ENCODE data around the gene NR2F6. TPM values are rescaled to one million over a fixed set of nuclear protein-coding genes. Genes with fewer than 3 reads are reported as not detected.
A peak's percentile ranks its signal among the peaks of the same experiment; 100 is the strongest.

NR2F6 gene
- total RNA-seq, 2 experiments from 2014 or later: 4.1 to 4.3 TPM

DNA sequence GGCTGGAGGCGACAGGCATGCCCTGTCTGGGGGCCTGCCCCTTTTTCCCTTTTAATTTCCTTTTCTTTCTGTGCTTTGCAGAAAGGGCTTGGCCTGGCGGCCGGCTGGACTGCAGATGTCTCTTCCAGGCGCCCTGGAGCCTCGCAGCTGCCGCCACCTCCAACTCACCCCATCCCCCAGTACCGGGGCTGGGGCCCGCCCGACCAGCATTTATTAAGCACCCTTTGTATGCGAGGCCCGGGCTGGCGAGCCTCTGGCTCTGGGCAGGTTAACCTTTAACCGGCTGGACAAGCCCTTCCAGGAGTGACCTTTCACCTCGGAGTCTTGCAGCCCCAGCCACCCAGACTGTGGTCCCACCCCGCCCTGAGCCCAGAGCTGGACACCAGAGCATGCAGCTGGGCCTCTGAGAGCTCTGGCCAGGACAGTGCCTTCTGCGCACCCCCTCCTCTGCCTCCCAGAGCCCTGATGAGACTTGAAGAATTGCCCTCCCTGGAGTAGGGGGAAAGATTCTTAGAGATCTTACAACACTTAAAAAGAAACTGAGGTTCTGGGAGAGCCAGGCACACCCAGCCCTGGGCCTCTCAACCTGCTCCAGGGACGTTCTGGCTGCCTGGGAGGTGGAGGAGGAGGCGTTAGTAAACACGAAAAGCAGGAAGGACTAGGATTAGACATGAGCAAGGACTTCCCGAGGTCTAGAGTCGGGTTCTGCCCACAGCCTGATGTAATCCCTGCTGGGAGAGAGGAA, 1.1 kb upstream of the NR2F6 start:
- Mint-ChIP-seq H3K4me1 (ENCODE audit: low read depth) (peaks cover 9% of the 10 kb centered on the region), H3K9me3 (ENCODE audit: insufficient read depth) (no peaks in the 10 kb centered on the region), H3K36me3 (ENCODE audit: low read depth) (no peaks in the 10 kb centered on the region), H3K27ac (no peak overlapping the region), H3K4me3 (peak overlapping the region; percentile 45), H3K27me3 (ENCODE audit: low read depth) (peaks cover 20% of the 10 kb centered on the region)
- no peak for DNase-seq
- ATAC-seq: no peak
- ChIA-PET POLR2A (no interaction called here), CTCF (no interaction called here)

DNA sequence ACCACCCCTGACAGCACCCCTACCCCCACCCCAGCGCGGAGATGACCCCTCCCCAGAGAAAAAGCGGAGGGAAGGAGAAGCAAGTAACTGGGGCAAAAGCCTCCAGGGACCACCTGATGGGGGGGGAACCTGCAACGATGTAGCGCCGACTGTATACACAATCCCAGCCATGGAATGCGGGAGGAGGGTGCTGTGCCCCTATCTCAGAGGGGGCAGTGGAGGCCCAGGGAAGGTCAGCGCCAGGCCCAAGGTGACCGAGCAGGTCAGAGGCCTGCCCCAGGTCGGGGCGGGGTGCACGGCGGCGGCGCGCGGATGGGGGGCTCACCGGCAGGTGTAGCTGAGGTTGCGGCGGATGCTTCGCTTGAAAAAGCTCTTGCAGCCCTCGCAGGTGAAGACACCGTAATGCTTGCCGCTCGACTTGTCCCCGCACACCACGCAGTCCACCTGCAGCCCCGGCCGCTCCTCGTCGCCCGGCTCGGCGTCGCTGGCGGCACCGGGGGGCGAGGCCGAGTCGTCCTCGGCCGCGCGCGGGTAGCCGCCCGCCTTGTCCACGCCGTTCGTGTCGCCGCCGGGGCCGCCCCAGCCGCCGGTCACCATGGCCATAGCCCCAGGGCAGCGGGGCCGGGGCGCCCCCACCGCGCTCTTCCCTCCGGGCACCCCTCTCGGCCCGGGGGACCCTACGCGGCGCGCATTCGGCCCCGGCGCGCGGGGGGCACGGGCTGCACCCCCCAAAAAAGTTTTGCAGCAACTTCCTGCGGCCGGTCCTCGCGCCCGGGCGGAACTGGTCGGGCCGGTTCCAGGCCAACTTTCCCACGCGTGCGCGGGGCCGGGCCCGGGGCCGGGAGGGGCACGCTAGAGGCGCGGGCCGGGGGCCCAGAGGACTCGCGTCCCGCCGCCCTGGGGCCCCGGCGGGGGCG, 843 bp downstream of the NR2F6 start:
- CTCF ChIA-PET: interaction anchor here (1.0 to 1.2 kb wide), 2 partner anchors 15 to 18 kb away, joined by 3 read pairs; no protein-coding TSS in a partner anchor
- Mint-ChIP-seq H3K9me3 (ENCODE audit: insufficient read depth) (no peaks in the 10 kb centered on the region), H3K4me3 (peak overlapping the region; percentile 38), H3K27ac (no peak overlapping the region), H3K4me1 (ENCODE audit: low read depth) (peaks cover 9% of the 10 kb centered on the region), H3K27me3 (ENCODE audit: low read depth) (peaks cover 20% of the 10 kb centered on the region), H3K36me3 (ENCODE audit: low read depth) (no peaks in the 10 kb centered on the region)
- DNase-seq: no peak
- peak; percentile 10 for ATAC-seq
- POLR2A ChIA-PET: interaction anchor here (0.6 to 1.0 kb wide), 2 partner anchors 18 to 175 kb away, joined by 3 read pairs; no protein-coding TSS in a partner anchor

DNA sequence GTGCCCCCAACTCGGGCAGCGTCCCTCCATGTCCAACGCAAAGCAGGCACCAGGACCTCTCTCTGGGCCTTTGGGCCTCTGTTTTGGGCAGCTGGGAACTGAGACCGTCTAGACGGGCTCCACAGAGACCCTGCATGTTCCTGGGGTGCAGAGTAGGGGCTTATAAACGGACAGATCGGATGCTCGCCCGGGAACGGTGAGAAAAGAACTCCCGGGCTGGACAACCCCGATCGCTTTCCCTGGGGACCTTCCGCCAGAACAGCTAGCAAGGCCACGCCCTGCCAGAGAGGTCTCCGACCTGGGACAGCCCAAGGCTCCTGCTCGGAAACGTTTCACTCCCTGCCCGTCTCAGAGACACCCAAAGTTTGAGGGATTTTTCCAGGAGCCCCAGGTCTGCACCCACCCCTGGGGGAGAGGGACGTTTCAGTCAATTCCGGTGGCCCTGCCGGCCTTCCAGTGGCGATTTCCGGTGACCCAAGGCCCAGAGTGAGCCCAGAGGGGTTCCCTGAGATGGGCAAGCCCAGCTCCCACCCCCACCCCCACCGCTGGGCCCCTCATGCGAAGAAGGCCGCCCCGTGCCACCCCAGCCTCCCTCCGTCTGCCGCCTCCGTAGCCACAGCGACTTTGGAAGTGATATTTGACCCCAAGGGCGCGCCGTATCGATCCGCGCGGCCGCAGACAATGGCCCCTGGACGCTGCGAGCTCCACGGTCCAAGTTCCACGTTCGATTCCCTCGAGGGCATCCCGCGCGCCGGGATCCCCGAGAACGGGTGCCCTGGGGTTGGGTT, 1.7 kb downstream of the NR2F6 start:
- ATAC-seq (no peak), DNase-seq (no peak)
- CTCF ChIA-PET: interaction anchor here (1.0 to 1.2 kb wide), 2 partner anchors 16 to 19 kb away, joined by 3 read pairs; no protein-coding TSS in a partner anchor
- peaks cover 20% of the 10 kb centered on the region for H3K27me3 Mint-ChIP-seq (ENCODE audit: low read depth)
- peaks cover 9% of the 10 kb centered on the region for H3K4me1 Mint-ChIP-seq (ENCODE audit: low read depth)
- POLR2A ChIA-PET: interaction anchor here (0.6 to 1.0 kb wide), 2 partner anchors 17 to 175 kb away, joined by 3 read pairs; no protein-coding TSS in a partner anchor
- peak overlapping the region; percentile 38 for H3K4me3 Mint-ChIP-seq
- H3K9me3 Mint-ChIP-seq (ENCODE audit: insufficient read depth): no peaks in the 10 kb centered on the region
- H3K36me3 Mint-ChIP-seq (ENCODE audit: low read depth): no peaks in the 10 kb centered on the region
- H3K27ac Mint-ChIP-seq: no peak overlapping the region

DNA sequence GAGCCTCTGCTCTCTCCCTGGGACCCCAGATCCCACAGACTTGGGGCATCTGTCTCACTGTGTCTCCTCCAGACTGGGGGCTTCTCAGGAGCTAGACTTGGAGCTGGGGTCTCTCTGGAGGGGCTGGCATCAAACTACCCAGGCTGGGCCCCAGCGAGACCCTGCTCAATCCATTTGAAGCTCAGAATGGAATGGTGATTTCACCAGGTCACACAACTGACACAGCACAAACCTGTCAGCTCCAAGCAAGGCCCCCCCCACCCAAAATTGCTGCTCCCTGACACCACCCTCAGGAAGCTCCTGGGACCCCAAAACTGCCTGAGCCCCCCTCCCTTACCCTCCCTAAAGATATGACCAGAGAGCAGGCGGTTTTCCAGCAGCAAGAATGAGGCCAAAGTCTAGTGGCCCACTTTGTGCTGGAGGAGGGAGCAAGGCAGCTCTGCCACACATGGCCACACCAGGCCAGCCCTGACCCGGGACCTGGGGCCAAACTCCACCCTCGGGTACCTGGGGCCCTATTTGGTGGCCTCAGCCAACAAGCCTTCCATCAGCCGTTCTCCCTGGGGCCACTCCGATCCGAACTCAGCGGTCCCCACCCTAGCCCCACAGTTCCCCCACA, 2.4 kb downstream of the NR2F6 start:
- POLR2A ChIA-PET: interaction anchor here (0.9 kb wide), 1 partner anchor 17 kb away, joined by 3 read pairs; the partner anchor contains the start of gene OCEL1
- Mint-ChIP-seq H3K9me3 (ENCODE audit: insufficient read depth) (no peaks in the 10 kb centered on the region), H3K36me3 (ENCODE audit: low read depth) (no peaks in the 10 kb centered on the region), H3K27me3 (ENCODE audit: low read depth) (peaks cover 20% of the 10 kb centered on the region), H3K27ac (no peak overlapping the region), H3K4me3 (no peak overlapping the region), H3K4me1 (ENCODE audit: low read depth) (peaks cover 9% of the 10 kb centered on the region)
- DNase-seq: no peak
- CTCF ChIA-PET: interaction anchor here (0.9 to 1.3 kb wide), 2 partner anchors 17 to 20 kb away, joined by 3 to 5 read pairs; no protein-coding TSS in a partner anchor
- ATAC-seq: no peak

DNA sequence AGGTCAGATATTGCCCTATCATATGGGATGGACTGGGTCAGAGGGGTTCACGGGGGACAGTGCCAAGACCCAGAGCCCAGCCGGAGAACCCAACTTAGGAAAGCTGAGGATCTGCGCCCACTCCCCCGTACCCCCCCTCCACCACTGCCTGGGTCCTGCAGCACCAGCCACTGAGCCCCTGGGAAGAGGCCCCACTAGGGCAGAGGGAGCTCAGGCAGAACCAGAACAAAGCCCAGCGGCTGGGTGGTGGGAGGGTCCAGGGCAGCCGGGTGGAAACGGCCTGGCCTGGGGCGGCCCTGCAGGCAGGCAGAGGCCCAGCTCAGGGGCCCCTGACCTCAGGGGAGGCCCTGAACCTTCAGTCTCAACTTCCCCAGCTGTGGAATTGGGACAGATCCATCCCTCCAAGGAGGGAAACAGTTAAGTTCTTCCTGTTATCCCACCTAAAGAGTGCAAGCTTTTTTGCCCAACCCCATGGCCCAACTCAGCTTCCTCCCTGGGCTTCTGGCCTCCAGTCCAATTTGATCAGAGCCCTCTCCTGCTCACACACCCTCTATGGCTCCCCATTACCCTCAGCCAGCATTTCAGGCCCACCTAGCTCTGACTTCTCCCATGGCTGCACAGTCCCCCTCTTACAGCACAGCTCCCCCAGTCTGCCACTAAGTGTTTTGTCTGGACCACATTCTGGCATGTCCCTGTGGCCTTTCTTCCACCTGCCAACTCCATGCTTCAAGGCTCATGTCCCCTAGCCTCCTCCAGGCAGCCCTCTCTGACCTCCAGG, 3.1 kb downstream of the NR2F6 start:
- POLR2A ChIA-PET: interaction anchor here (0.7 to 0.9 kb wide), 2 partner anchors 17 to 162 kb away, joined by 3 read pairs; partner anchors contain the start of gene OCEL1
- Mint-ChIP-seq H3K4me3 (no peak overlapping the region), H3K36me3 (ENCODE audit: low read depth) (no peaks in the 10 kb centered on the region), H3K27me3 (ENCODE audit: low read depth) (peaks cover 17% of the 10 kb centered on the region), H3K27ac (no peak overlapping the region), H3K4me1 (ENCODE audit: low read depth) (peaks cover 9% of the 10 kb centered on the region), H3K9me3 (ENCODE audit: insufficient read depth) (no peaks in the 10 kb centered on the region)
- CTCF ChIA-PET: interaction anchor here (0.9 to 1.3 kb wide), 2 partner anchors 17 to 20 kb away, joined by 3 to 5 read pairs; no protein-coding TSS in a partner anchor
- no peak for DNase-seq
- ATAC-seq: no peak

DNA sequence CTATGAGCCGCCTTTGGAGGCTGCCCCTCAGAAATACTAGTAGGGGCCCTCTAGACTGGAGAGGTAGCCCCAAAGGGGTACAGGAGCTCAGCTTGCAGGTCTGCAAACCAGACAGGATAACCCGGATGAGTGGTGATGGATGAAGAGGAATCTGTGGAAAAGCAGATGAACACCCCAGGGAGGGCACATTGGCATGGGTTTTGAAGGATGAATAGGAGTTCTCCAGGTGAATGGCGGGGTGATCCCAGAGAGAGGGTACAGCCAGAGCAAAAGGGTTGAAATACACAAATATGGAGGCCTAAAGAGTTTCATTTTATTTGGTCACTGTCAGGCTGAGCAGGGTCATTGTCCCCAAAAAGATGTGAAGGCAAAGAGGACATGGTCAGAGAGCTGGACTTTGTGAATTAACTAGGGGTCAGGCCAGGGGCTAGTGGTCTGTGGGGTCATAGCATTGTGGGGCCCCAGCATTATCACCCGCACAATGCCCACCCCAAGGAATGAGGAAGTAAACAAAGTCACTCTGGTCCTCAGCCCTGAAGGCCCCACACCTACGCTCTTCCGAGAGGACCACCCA, 4.8 kb downstream of the NR2F6 start:
- DNase-seq: no peak
- H3K9me3 Mint-ChIP-seq (ENCODE audit: insufficient read depth): no peaks in the 10 kb centered on the region
- no peaks in the 10 kb centered on the region for H3K36me3 Mint-ChIP-seq (ENCODE audit: low read depth)
- peaks cover 10% of the 10 kb centered on the region for H3K27me3 Mint-ChIP-seq (ENCODE audit: low read depth)
- ChIA-PET CTCF (no interaction called here), POLR2A (interaction anchor here (0.6 to 1.1 kb wide), 2 partner anchors 18 to 53 kb away, joined by 3 read pairs; no protein-coding TSS in a partner anchor)
- H3K27ac Mint-ChIP-seq: no peak overlapping the region
- no peak for ATAC-seq
- peaks cover 4% of the 10 kb centered on the region for H3K4me1 Mint-ChIP-seq (ENCODE audit: low read depth)
- no peak overlapping the region for H3K4me3 Mint-ChIP-seq

DNA sequence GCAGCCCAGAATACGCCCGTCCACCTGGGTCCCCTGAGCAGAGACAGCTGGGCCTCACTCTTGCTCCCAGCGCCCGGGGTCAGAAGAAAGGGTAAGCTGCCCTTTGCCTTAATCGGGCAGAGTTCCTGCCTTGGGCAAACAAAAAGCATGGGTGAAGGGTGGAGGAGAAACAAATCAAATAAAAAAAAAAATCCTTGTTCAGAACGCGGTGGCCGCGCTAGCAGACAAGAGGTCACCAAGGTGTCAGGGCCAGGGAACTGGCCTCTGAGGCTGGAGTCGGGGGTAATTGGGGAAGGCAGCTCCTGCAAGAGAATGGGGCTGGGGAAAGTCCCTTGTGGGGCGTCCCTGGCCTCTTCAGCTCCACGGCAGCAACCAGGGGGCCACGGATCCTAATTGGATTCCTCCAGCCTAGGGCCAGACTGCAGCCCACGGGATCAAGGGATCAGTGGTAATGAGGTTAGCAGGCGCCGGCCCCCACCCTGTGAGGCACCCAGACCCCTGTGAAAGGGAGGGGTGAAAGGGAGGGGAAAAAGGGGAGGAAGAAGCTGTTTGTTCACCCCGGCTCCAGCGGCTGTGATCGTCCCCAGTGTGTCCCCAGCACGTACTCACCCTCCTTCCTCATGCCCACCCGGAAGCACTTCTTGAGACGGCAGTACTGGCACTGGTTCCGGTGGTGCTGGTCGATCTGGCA, 5.5 kb downstream of the NR2F6 start:
- DNase-seq (no peak), ATAC-seq (no peak)
- H3K36me3 Mint-ChIP-seq (ENCODE audit: low read depth): no peaks in the 10 kb centered on the region
- peaks cover 10% of the 10 kb centered on the region for H3K27me3 Mint-ChIP-seq (ENCODE audit: low read depth)
- H3K4me3 Mint-ChIP-seq: no peak overlapping the region
- no peak overlapping the region for H3K27ac Mint-ChIP-seq
- ChIA-PET POLR2A (interaction anchor here (1.1 kb wide), 1 partner anchor 19 kb away, joined by 3 read pairs; no protein-coding TSS in a partner anchor), CTCF (no interaction called here)
- no peaks in the 10 kb centered on the region for H3K9me3 Mint-ChIP-seq (ENCODE audit: insufficient read depth)
- H3K4me1 Mint-ChIP-seq (ENCODE audit: low read depth): peaks cover 4% of the 10 kb centered on the region

DNA sequence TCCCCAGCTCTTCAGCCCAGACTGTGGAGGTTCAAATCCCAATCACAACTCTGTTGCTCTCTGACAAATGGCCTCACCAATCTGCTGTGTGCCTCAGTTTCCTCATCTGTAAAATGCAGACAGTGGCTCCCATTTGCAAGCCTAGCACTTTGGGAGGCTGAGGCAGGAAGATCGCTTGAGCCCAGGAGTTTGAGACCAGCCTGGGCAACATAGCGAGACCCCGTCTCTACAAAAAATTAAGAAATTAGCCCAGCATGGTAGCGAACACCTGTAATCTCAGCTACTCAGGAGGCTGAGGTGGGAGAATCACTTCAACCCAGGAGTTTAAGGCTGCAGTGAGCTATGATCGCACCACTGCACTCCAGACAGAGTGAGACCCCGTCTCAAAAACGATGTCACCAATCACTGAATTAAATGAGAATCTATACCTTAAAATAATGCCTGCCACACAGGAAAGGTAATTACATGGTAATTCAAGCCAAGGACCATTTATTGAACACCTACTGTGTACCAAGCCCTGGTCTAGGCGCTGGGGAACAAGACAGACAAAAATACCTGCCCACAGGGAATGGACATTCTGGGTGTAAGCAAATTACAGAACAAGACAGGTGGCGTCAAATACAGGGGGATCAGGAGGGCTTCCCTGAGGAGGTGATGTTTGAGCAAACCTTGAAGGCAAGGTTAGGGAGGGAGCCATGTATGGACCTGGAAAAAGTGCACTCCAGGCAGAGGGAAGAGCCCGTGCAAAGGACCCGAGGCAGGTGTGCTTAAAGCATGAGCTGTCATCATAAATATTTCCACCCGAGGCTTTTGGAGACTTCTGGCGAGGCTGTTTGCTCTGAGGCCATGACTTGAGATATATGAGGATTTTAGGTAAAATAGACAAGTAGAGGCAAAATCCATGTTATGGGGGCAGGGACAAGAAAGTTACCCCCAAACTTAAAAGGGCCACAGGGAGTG, 7.7 kb downstream of the NR2F6 start:
- ChIA-PET CTCF (interaction anchor here (1.4 to 4.4 kb wide), 2 partner anchors 11 to 45 kb away, joined by 4 to 16 read pairs; no protein-coding TSS in a partner anchor), POLR2A (no interaction called here)
- Mint-ChIP-seq H3K27ac (no peak overlapping the region), H3K27me3 (ENCODE audit: low read depth) (peaks cover 3% of the 10 kb centered on the region), H3K9me3 (ENCODE audit: insufficient read depth) (no peaks in the 10 kb centered on the region), H3K4me3 (no peak overlapping the region), H3K36me3 (ENCODE audit: low read depth) (no peaks in the 10 kb centered on the region), H3K4me1 (ENCODE audit: low read depth) (peaks cover 12% of the 10 kb centered on the region)
- no peak for ATAC-seq
- no peak for DNase-seq

All from activated CD8-positive, alpha-beta T cell treated with anti-CD3 and anti-CD28 coated beads, Interleukin-2, amount 10 ng/mL, durations not matched to agents 7 days and 5 days (primary cell).